MM.1S (cell line): ENCODE results near the gene CLEC2L.

Source experiments
- CTCF ChIP-seq: fragments of 300-600 bp; sonication (generic); IDR thresholded peaks from 2 replicates; pipeline ENCODE4 v1.5.1; 2016; ENCODE audit warnings: antibody characterized with exemption, low read length, mixed read lengths
- EZH2 ChIP-seq: fragments of 300-600 bp; sonication (generic); optimal IDR thresholded peaks from 2 replicates; pipeline ENCODE3; 2017; ENCODE audit warnings: low read depth, mild to moderate bottlenecking, antibody characterized with exemption, low read length, mixed read lengths
- EZH2phosphoT487 ChIP-seq: fragments of 300-600 bp; sonication (generic); IDR thresholded peaks from 2 replicates; pipeline ENCODE4 v1.6.1; 2018; ENCODE audit warnings: antibody characterized with exemption, low read length

- TF ChIP-seq CTCF, result no peak
- TF ChIP-seq EZH2phosphoT487, result no peak
- TF ChIP-seq EZH2, result no peak
Observed at GRCh38 chr7:139583826-139584553, 60.5 kb downstream of the CLEC2L start.
